Measurements from ENCODE around the gene LYRM4. TPM values are rescaled to one million over a fixed set of nuclear protein-coding genes. Genes with fewer than 3 reads are reported as not detected.

Gene LYRM4
- total RNA-seq, 1 experiment from 2014 or later: 36.1 TPM

DNA sequence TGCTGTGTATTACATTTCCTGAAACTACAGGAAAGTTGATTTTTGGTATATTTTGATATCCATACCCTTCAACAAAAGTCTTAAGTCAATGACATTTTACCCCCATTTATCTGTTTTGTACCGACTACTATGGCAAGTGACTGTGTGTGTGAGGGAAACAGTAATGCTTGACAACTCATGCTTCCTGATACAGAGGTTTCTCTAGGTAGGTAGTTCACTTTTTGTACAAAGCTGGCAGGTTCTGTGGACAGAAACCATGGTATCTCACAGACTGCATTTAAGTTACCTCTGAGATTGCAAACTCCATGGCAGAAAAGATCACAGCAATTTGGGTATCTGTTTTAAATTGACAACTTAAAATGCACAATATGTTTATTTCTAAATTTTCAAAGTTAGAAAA is 29.3 kb upstream of the LYRM4 start:
- no peaks in the 10 kb centered on the region for H3K9me3 Mint-ChIP-seq (ENCODE audit: unreplicated experiment)
- TF ChIP-seq, protein P1, sequence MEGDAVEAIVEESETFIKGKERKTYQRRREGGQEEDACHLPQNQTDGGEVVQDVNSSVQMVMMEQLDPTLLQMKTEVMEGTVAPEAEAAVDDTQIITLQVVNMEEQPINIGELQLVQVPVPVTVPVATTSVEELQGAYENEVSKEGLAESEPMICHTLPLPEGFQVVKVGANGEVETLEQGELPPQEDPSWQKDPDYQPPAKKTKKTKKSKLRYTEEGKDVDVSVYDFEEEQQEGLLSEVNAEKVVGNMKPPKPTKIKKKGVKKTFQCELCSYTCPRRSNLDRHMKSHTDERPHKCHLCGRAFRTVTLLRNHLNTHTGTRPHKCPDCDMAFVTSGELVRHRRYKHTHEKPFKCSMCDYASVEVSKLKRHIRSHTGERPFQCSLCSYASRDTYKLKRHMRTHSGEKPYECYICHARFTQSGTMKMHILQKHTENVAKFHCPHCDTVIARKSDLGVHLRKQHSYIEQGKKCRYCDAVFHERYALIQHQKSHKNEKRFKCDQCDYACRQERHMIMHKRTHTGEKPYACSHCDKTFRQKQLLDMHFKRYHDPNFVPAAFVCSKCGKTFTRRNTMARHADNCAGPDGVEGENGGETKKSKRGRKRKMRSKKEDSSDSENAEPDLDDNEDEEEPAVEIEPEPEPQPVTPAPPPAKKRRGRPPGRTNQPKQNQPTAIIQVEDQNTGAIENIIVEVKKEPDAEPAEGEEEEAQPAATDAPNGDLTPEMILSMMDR (IDR thresholded peaks at IDR 0.05; ENCODE audit: unreplicated experiment): no peak
- ChIA-PET POLR2A (interaction anchor here (1.7 kb wide), 1 partner anchor 29 kb away, joined by 4 read pairs; the partner anchor contains the start of genes FARS2 and LYRM4), CTCF (interaction anchor here (1.2 kb wide), 1 partner anchor 12 kb away, joined by 4 read pairs; no protein-coding TSS in a partner anchor)
- H3K4me1 Mint-ChIP-seq (ENCODE audit: insufficient read depth, unreplicated experiment): peaks cover 22% of the 10 kb centered on the region
- intact Hi-C loops (cut with micrococcal nuclease): no loop called here
- H3K4me3 Mint-ChIP-seq (ENCODE audit: unreplicated experiment): no peak overlapping the region
- H3K27me3 Mint-ChIP-seq (ENCODE audit: insufficient read depth, unreplicated experiment): no peaks in the 10 kb centered on the region
- H3K36me3 Mint-ChIP-seq (ENCODE audit: insufficient read depth, unreplicated experiment): peaks cover 5% of the 10 kb centered on the region
- BruUV-seq (replicated peaks): no TSS peak
- H3K27ac Mint-ChIP-seq (ENCODE audit: low read depth, unreplicated experiment): no peak overlapping the region
- DNase-seq (ENCODE audit: unreplicated experiment): no peak

DNA sequence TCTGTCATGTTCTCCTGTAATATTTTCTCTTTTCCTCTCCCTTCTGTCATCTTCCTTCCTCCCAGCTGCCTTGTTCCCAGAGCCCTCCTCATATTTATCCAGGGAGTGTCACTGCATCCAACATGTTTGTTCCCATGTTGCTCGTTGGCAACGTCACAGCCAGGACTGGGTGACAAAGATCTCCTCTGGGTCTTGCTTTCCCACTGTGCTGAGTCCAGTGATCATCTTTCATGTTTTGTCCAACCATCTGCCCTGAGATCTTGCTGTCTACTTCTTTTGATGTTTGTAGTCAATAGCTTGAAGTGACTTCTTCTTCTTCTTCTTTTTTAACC is 27.2 kb upstream of the LYRM4 start:
- H3K27ac Mint-ChIP-seq (ENCODE audit: low read depth, unreplicated experiment): peak overlapping the region; percentile 84

GRCh38 chr6:5287205-5287965 is 26.6 kb upstream of the LYRM4 start:
- H3K4me3 Mint-ChIP-seq (ENCODE audit: unreplicated experiment): peak overlapping the region; percentile 35
- intact Hi-C loops (cut with micrococcal nuclease): no loop called here
- H3K9me3 Mint-ChIP-seq (ENCODE audit: unreplicated experiment): no peaks in the 10 kb centered on the region
- ChIA-PET CTCF (interaction anchor here (0.6 to 2.2 kb wide), 7 partner anchors 9 to 510 kb away, joined by 3 to 15 read pairs (median 3); no protein-coding TSS in a partner anchor), POLR2A (interaction anchor here (0.7 to 2.7 kb wide), 11 partner anchors 8 to 256 kb away, joined by 3 to 10 read pairs (median 4); partner anchors contain the start of gene FARS2)
- TF ChIP-seq, protein P1 (IDR thresholded peaks at IDR 0.05; ENCODE audit: unreplicated experiment): no peak
- peak; percentile 78 for DNase-seq (ENCODE audit: unreplicated experiment)
- no TSS peak for BruUV-seq (replicated peaks)
- H3K27me3 Mint-ChIP-seq (ENCODE audit: insufficient read depth, unreplicated experiment): no peaks in the 10 kb centered on the region
- peak overlapping the region; percentile 84 for H3K27ac Mint-ChIP-seq (ENCODE audit: low read depth, unreplicated experiment)
- H3K36me3 Mint-ChIP-seq (ENCODE audit: insufficient read depth, unreplicated experiment): no peaks in the 10 kb centered on the region
- peaks cover 15% of the 10 kb centered on the region for H3K4me1 Mint-ChIP-seq (ENCODE audit: insufficient read depth, unreplicated experiment)

More for the DNA sequence above, 27.2 kb upstream of the LYRM4 start:
- Mint-ChIP-seq H3K9me3 (ENCODE audit: unreplicated experiment) (no peaks in the 10 kb centered on the region), H3K4me1 (ENCODE audit: insufficient read depth, unreplicated experiment) (peaks cover 15% of the 10 kb centered on the region), H3K27me3 (ENCODE audit: insufficient read depth, unreplicated experiment) (no peaks in the 10 kb centered on the region), H3K4me3 (ENCODE audit: unreplicated experiment) (no peak overlapping the region), H3K36me3 (ENCODE audit: insufficient read depth, unreplicated experiment) (no peaks in the 10 kb centered on the region)
- CTCF ChIA-PET: interaction anchor here (0.6 to 2.2 kb wide), 7 partner anchors 9 to 146 kb away, joined by 3 to 15 read pairs (median 3); no protein-coding TSS in a partner anchor
- TF ChIP-seq, protein P1 (IDR thresholded peaks at IDR 0.05; ENCODE audit: unreplicated experiment): no peak
- intact Hi-C loops (cut with micrococcal nuclease): no loop called here
- POLR2A ChIA-PET: interaction anchor here (0.7 to 2.7 kb wide), 11 partner anchors 9 to 256 kb away, joined by 3 to 10 read pairs (median 3); partner anchors contain the start of gene FARS2
- BruUV-seq (replicated peaks): no TSS peak
- DNase-seq (ENCODE audit: unreplicated experiment): no peak

DNA sequence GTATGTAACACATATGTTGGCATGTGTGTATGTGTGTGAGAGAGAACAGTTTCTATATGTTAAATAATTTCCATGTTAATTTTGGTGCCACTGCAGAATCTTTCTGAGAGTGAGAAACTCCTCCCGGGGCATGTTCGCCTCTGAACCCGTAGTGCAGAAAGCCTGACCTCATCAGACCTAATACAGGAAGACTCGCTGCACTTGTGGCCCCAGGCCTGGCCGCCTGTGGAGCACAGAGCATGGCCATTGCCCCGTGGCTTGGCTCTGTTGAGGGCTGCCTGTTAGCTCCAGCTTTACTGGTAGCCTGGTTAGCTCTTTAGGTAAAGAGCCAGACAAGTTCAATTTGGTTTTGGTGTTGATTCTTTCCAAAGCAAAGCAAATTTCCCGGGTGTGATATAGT is 26.0 kb upstream of the LYRM4 start:
- no peaks in the 10 kb centered on the region for H3K9me3 Mint-ChIP-seq (ENCODE audit: unreplicated experiment)
- H3K4me1 Mint-ChIP-seq (ENCODE audit: insufficient read depth, unreplicated experiment): peaks cover 15% of the 10 kb centered on the region
- no TSS peak for BruUV-seq (replicated peaks)
- H3K27me3 Mint-ChIP-seq (ENCODE audit: insufficient read depth, unreplicated experiment): no peaks in the 10 kb centered on the region
- H3K4me3 Mint-ChIP-seq (ENCODE audit: unreplicated experiment): no peak overlapping the region
- intact Hi-C loops (cut with micrococcal nuclease): no loop called here
- DNase-seq (ENCODE audit: unreplicated experiment): no peak
- no peak overlapping the region for H3K27ac Mint-ChIP-seq (ENCODE audit: low read depth, unreplicated experiment)
- H3K36me3 Mint-ChIP-seq (ENCODE audit: insufficient read depth, unreplicated experiment): no peaks in the 10 kb centered on the region
- TF ChIP-seq, protein P1 (IDR thresholded peaks at IDR 0.05; ENCODE audit: unreplicated experiment): no peak
- CTCF ChIA-PET: interaction anchor here (2.2 kb wide), 1 partner anchor 16 kb away, joined by 15 read pairs; no protein-coding TSS in a partner anchor
- POLR2A ChIA-PET: interaction anchor here (0.7 to 2.7 kb wide), 4 partner anchors 8 to 27 kb away, joined by 3 to 10 read pairs (median 4); no protein-coding TSS in a partner anchor
